Measurements from ENCODE around the gene EEF1A1. TPM values are rescaled to one million over a fixed set of nuclear protein-coding genes. Genes with fewer than 3 reads are reported as not detected.
"Not testable (repeated sequence)": the region's sequence is repeated elsewhere in the genome, so short reads cannot be mapped to it uniquely, and the experiment has no call there.

The EEF1A1 gene
- total RNA-seq, 1 experiment from 2014 or later: 14,593 TPM

- Histone ChIP-seq H3K9me3 (replicated peaks) (no peaks in the 10 kb centered on the region), H3K36me3 (peaks cover 55% of the 10 kb centered on the region)
- DNase-seq: peak; percentile 62
Measured at GRCh38 chr6:73519926-73520687, 725 bp downstream of the EEF1A1 start.

DNA sequence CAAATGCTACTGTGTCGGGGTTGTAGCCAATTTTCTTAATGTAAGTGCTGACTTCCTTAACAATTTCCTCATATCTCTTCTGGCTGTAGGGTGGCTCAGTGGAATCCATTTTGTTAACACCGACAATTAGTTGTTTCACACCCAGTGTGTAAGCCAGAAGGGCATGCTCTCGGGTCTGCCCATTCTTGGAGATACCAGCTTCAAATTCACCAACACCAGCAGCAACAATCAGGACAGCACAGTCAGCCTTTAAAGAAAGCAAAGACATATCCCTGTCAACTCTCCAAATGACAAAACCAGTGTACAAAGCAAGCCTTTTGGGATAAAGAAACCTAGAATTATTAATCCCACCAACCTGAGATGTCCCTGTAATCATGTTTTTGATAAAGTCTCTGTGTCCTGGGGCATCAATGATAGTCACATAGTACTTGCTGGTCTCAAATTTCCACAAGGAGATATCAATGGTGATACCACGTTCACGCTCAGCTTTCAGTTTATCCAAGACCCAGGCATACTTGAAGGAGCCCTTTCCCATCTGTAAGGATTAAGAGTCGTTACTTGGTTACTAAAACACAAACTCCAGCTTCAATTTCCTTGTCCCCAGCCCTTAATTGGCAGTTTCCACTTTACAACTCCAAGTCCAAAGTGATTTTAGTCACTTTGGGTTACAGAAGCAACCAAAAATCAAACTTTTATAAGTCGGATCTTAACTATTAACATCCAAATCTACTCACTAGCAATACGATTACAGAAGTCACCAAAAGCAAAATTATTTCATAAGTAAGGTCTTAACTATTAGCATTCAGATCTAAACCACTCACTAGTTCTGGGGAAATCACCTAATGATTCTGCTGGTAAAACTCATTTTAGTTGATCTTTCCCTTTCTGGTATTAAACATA is 1.6 kb downstream of the EEF1A1 start:
- not testable (repeated sequence) for H3K4me1 ChIP-seq; H3K27me3 ChIP-seq; H3K9me3 ChIP-seq (replicated peaks)
- peak overlapping the region; percentile 95 for H3K4me3 ChIP-seq
- peak in 1 of 2 experiments; percentile 13 for DNase-seq
- peaks cover 64% of the 10 kb centered on the region for H3K36me3 ChIP-seq
- peak overlapping the region; percentile 97 for H3K27ac ChIP-seq

More at GRCh38 chr6:73519926-73520687, 725 bp downstream of the EEF1A1 start:
- Histone ChIP-seq H3K4me3 (peak overlapping the region; percentile 95), H3K4me1 (peaks cover 4% of the 10 kb centered on the region; the same call in 1 of the 2 replicates), H3K27me3 (0 out of 2 replicates have a peak, but pooled peaks cover under 1% of the 10 kb centered on the region), H3K27ac (peak overlapping the region; percentile 97)

GRCh38 chr6:73518100-73518981 is 2.5 kb downstream of the EEF1A1 start:
- not testable (repeated sequence) for H3K9me3 ChIP-seq (replicated peaks); H3K27me3 ChIP-seq; H3K4me1 ChIP-seq; DNase-seq; H3K27ac ChIP-seq
- Histone ChIP-seq H3K4me3 (peak overlapping the region; percentile 95), H3K36me3 (peaks cover 65% of the 10 kb centered on the region)

- DNase-seq: peak in 1 of 2 experiments; percentile 30
- Histone ChIP-seq H3K4me1 (peaks cover 4% of the 10 kb centered on the region; the same call in 1 of the 2 replicates), H3K27me3 (peaks cover 5% of the 10 kb centered on the region; the same call in 1 of the 2 replicates), H3K4me3 (no peak overlapping the region; the same call in 1 of the 2 replicates), H3K27ac (no peak overlapping the region), H3K9me3 (replicated peaks) (no peaks in the 10 kb centered on the region), H3K36me3 (peaks cover 70% of the 10 kb centered on the region)
Measured at GRCh38 chr6:73516514-73517489, 4.0 kb downstream of the EEF1A1 start.

DNA sequence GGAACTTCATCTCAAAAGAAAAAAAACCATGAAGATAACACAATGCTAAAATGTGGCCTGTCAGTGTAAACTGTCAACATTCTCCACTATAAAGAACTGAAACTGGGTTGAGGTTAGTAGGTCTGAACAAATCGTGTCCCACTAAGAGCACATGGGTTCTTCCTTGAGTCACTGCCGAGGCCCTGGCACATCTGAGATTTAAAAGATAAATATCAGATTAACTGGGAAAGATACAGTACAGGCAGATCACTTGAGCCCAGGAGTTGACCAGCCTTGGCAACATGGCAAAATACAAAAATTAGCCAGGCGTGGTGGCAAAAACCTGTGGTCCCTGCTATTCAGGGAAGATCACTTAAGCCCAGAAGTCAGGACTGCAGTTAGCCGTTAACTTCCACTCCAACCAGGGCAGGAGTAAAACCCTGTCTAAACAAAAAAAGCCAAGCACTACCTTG is 5.6 kb downstream of the EEF1A1 start:
- H3K27ac ChIP-seq: no peak overlapping the region; the same call in 1 of the 2 replicates

DNA sequence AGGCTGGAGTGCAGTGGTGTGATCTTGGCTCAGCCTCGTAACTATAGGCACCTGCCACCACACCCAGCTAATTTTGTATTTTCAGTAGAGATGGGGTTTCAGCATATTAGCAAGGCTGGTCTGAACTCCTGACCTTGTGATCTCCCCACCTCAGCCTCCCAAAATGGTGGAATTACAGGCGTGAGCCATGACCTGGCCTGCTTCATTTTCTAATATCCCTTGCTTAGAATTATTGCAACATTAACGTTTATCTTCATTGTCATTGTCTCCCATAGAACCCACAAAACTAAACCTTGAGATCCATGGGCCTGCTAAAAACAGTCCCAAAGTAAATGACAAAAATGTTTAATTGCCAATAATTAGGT is 6.1 kb downstream of the EEF1A1 start:
- Histone ChIP-seq H3K9me3 (replicated peaks) (no peaks in the 10 kb centered on the region), H3K27me3 (peaks cover 5% of the 10 kb centered on the region; the same call in 1 of the 2 replicates), H3K4me1 (peaks cover 4% of the 10 kb centered on the region; the same call in 1 of the 2 replicates), H3K27ac (no peak overlapping the region; the same call in 1 of the 2 replicates), H3K4me3 (no peak overlapping the region), H3K36me3 (peaks cover 60% of the 10 kb centered on the region)
- peak in 1 of 2 experiments; percentile 49 for DNase-seq

More for the DNA sequence above, 5.6 kb downstream of the EEF1A1 start:
- H3K4me3 ChIP-seq: no peak overlapping the region
- H3K27me3 ChIP-seq: peaks cover 5% of the 10 kb centered on the region; the same call in 1 of the 2 replicates
- H3K4me1 ChIP-seq: peaks cover 4% of the 10 kb centered on the region; the same call in 1 of the 2 replicates
- DNase-seq: peak in 1 of 2 experiments; percentile 42
- H3K9me3 ChIP-seq (replicated peaks): no peaks in the 10 kb centered on the region
- peaks cover 65% of the 10 kb centered on the region for H3K36me3 ChIP-seq

- peaks cover 47% of the 10 kb centered on the region for H3K36me3 ChIP-seq
- no peak overlapping the region for H3K4me3 ChIP-seq
- no peak for DNase-seq
- H3K27ac ChIP-seq: no peak overlapping the region
- H3K27me3 ChIP-seq: peaks cover 5% of the 10 kb centered on the region; the same call in 1 of the 2 replicates
- peaks cover 4% of the 10 kb centered on the region; the same call in 1 of the 2 replicates for H3K4me1 ChIP-seq
- no peaks in the 10 kb centered on the region for H3K9me3 ChIP-seq (replicated peaks)
Measured at GRCh38 chr6:73513496-73513854, 7.4 kb downstream of the EEF1A1 start.

DNA sequence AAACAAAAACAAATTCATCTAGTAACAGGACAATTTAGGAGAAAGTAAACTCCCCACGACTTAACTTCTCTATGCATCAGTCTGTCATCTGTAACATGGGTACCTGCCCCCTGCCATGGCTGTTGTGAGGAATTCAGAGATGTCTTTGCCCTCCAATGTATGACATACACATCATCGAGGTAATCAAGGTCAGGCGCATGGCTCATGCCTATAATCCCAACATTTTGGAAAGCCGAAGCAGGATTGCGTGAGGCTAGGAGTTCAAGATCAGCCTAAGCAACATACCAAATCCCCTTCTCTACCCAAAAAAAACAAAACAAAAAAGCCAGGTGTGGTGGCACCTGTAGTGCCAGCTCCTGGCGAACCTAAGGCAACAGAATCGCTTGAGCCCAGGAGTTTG is 9.0 kb downstream of the EEF1A1 start:
- H3K9me3 ChIP-seq (replicated peaks): no peaks in the 10 kb centered on the region

DNA sequence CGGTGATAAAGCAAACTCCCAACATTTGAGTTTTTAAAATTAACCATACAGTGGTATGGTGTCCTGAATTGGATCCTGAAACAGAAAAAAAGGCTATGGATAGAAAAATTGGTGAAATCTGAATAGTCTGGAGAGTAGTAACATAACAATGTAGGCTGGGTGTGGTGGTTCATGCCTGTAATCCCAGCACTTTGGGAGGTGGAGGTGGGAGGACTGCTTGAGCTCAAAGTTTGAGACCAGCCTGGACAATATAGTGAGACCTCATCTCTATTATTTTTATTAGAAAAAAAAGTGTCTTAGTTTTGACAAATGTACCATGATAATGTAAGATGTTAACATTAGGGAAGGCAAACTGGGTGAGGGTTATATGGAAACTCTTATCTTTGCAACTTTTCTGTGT is 11.0 kb downstream of the EEF1A1 start:
- DNase-seq: no peak
- no peak overlapping the region for H3K4me3 ChIP-seq
- H3K36me3 ChIP-seq: peaks cover 13% of the 10 kb centered on the region
- H3K9me3 ChIP-seq (replicated peaks): no peaks in the 10 kb centered on the region
- H3K4me1 ChIP-seq: no peaks in the 10 kb centered on the region
- peaks cover 2% of the 10 kb centered on the region; the same call in 1 of the 2 replicates for H3K27me3 ChIP-seq
- H3K27ac ChIP-seq: no peak overlapping the region

More for the DNA sequence above, 9.0 kb downstream of the EEF1A1 start:
- no peak overlapping the region for H3K4me3 ChIP-seq
- peaks cover 5% of the 10 kb centered on the region; the same call in 1 of the 2 replicates for H3K27me3 ChIP-seq
- no peaks in the 10 kb centered on the region; the same call in 1 of the 2 replicates for H3K4me1 ChIP-seq
- peaks cover 32% of the 10 kb centered on the region for H3K36me3 ChIP-seq
- peak in 1 of 2 experiments; percentile 24 for DNase-seq
- H3K27ac ChIP-seq: no peak overlapping the region

GRCh38 chr6:73508776-73509175 is 12.1 kb downstream of the EEF1A1 start:
- H3K4me1 ChIP-seq: no peaks in the 10 kb centered on the region
- no peak for DNase-seq
- no peaks in the 10 kb centered on the region for H3K9me3 ChIP-seq (replicated peaks)
- no peak overlapping the region for H3K27ac ChIP-seq
- H3K27me3 ChIP-seq: no peaks in the 10 kb centered on the region; the same call in 1 of the 2 replicates
- no peak overlapping the region for H3K4me3 ChIP-seq
- peaks cover 9% of the 10 kb centered on the region for H3K36me3 ChIP-seq

DNA sequence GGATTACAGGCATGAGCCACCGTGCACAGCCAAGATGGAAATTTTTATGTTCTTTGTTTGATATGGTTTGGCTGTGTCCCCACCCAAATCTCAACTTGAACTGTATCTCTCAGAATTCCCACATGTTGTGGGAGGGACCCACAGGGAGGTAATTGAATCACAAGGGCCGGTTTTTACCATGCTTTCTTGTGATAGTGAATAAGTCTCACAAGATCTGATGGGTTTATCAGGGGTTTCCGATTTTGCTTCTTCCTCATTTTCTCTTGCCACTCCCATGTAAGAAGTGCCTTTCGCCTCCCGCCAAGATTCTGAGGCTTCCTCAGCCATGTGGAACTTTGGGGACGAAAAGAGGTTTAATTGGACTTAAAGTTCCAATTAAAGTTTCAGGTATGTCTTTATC is 14.6 kb downstream of the EEF1A1 start:
- no peak for DNase-seq

GRCh38 chr6:73505705-73506104 is 15.1 kb downstream of the EEF1A1 start:
- H3K4me1 ChIP-seq; H3K27me3 ChIP-seq; H3K27ac ChIP-seq; DNase-seq; H3K9me3 ChIP-seq (replicated peaks); H3K4me3 ChIP-seq: not testable (repeated sequence)
- H3K36me3 ChIP-seq: peaks cover 21% of the 10 kb centered on the region

More for the DNA sequence above, 14.6 kb downstream of the EEF1A1 start:
- Histone ChIP-seq H3K4me1 (no peaks in the 10 kb centered on the region), H3K36me3 (peaks cover 15% of the 10 kb centered on the region), H3K27ac (no peak overlapping the region), H3K4me3 (no peak overlapping the region), H3K27me3 (no peaks in the 10 kb centered on the region), H3K9me3 (replicated peaks) (no peaks in the 10 kb centered on the region)

DNA sequence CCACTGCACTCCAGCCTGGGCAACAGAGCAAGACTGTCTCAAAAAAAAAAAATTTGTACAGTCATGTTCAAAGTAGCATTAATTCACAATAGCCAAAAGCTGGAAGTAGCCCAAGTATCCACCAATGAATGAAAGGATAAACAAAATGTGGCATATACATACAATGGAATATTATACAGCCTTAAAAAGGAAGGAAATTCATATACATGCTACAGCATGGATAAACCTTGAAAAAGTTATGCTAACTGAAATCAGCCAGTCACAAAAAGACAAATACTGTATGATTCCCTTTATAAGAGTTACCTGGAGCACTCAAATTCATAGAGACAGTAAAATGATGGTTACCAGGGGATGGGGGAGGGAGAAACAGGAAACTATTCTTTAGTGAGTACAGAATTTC is 15.7 kb downstream of the EEF1A1 start:
- H3K36me3 ChIP-seq: peaks cover 25% of the 10 kb centered on the region
- H3K4me3 ChIP-seq: no peak overlapping the region
- H3K4me1 ChIP-seq: no peaks in the 10 kb centered on the region
- H3K27me3 ChIP-seq: no peaks in the 10 kb centered on the region
- DNase-seq: no peak
- no peak overlapping the region for H3K27ac ChIP-seq
- H3K9me3 ChIP-seq (replicated peaks): no peaks in the 10 kb centered on the region

All from SJCRH30 (cell line).